SIG-M5 (cell line): ENCODE measurements around the gene USP22.

Source experiments
- DNase-seq: peaks from one replicate; lab custom pipeline; 2025; lab: John Stamatoyannopoulos, UW

Gene USP22

DNA sequence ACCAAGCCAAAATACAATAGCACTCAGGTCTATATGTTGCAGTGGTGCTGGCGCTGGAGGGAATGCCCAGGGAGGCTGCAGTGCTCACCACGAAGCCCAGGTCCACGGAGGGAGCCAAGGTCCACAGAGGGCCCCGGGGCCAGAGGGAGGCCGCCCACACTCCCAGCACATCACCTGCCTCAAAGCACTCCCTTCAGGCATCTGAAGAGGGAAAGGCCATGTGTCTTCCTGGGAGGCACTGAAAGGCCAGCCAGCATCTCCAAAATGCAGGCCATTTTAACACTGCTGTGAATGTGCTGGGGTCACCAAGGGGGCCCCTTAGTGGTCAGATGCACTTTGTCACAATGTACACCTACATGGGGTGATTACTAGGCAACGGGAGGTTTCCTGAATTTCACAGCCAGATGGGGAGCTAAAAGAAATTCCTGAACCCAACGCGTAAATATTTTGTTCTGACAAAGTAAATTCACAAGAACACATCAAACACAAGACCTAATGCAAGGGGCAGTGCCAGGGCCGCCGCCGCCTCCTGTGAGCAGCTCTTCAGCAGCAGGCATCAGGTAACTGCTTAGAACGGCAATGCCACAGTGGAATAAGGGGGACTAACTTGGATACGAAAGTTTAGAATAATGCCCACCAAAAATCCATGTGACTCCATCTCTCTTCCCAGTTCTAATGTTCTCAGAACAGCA lies 42.8 kb downstream of the USP22 start:
- no peak for DNase-seq

DNA sequence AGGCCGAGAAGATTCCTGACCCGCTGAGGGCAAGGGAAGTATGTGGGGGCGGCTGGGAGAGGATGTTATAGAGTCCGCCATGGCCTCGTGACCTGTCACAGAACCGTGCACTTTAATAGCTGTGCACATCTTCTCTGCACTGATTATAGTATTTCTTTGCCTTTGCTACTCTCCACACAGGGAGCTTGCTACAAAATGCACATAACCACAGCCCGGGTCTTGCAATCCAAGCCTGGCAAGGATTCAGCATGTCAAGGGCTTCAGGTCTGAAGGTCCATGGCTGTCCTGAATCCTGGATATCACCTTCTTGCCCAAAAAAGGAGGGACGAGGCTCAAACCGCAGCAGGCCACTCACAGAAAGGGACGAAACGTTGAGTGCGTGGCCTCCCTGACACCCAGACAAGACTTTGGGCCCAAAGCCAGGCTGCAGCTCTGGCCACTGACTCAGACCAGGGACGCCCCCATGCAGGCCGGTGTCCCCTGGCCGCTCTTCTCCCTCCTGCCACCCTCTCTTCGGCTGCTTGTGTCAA lies 43.7 kb downstream of the USP22 start:
- no peak for DNase-seq

GRCh38 chr17:20998571-20999043 lies 44.2 kb downstream of the USP22 start:
- DNase-seq, result no peak

DNA sequence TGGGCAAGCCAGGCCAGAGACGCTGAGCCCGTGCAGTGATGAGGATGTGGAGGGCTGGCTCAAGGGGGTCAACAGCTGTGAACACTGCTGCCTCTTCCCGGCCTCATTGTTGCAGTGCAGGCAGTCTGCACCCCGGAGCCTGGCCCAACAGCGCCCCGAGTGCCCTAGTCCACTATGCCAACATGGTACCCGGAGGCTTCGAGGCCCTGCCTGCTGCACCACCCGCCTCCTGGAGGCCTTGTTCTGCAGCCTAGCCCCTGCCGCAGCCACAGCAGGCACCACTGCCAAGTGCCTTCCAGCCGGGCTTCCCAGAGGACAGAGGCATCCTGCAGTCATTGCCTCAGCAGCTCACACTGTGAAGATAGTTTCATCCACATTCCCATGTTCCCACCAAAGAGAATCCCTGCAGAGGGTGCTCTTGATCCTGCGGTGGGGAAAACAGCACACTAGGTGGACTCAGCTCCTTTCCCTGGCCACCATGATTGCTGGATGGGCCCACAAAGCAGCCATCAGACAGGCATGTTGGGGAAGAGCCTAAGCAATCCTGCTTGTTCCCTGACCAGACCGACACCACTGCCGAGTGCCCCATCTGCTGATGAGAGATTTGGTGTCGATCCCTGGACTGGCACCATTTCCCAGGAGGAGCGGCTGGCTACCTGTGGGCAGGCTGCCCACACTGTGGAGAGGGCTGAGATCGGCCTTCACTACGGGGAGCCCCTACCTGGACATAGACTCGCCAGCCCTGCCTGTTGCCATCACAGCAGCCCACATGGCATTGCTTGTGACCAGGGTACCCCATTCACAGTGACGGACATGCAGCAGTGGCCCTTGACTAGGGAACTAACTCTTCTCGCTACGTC lies 44.9 kb downstream of the USP22 start:
- DNase-seq, result no peak

GRCh38 chr17:20996724-20997615 lies 45.8 kb downstream of the USP22 start:
- no peak for DNase-seq

DNA sequence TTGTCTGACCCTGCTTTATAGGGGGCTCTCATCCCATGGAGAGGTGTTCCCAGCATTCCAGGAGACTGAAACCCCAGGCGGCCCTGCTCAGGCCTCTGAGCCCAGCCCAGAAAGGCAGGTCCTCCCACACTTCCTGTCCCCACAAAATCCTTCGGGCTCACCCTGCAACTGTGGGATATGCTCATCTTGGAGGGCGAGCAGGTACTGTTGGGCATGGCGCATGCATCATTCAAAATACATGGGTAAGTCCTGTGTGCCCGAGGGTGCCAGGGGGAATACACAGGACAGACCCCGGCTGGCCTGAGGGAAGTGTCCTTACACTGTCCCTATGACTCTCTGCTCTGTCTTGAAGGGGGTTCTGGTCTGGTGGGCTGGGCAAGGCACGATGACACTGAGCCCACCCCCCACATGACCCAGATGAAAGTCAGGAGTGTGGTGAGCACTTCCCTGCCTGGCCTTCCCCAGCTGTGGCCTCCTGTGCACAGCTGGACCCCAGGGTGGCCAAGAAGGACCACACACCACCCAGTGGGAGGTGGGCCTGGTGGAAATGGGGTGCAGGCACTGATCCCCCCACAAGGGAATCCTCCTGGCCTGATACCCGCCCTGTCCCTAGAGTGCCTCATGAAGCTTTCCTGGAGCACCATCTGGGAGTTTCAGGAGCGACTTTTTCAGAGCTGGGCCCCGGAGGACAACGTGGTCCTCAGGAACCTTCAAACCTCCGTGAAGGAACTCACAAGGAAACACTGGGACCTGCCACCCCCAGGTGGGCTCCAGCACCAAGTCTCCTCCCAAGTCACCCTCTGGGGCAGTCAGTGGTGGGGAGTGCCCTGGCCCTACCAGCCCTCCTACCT lies 46.7 kb downstream of the USP22 start:
- DNase-seq, result no peak

DNA sequence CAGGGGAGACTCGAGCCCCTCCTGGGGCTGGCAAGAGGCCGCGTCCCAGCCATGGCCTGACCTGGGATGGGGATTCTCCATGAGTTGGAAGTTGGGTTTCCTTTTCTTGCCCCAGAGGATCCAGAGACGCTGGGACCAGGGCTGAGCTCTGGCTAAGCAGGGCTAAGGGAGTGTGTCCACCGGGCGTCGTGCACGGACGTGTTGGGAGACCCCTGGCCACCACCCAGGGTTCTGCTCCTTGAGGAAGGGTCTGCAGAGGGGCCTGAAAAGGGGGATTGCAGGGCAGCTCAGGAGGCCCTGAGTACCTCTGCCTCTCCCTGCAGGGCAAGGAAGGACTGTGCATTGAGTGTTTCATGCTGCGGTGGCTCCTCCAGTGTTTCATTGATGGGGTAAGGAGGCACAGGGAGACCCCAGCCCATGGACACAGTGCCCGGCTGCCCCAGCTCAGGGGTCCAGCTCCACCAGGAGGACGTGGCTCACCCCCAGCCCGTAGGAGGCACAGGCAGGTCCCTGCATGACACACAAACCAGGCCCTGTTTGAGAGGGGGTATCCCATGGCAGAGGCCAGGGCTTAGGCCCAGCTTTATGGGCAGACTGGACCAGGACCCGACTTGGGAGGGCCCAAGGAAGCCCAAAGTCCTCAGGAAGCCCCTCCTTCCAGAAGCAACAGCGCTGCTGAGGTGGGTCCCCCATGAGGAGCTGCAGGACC lies 47.5 kb downstream of the USP22 start:
- DNase-seq, result no peak

DNA sequence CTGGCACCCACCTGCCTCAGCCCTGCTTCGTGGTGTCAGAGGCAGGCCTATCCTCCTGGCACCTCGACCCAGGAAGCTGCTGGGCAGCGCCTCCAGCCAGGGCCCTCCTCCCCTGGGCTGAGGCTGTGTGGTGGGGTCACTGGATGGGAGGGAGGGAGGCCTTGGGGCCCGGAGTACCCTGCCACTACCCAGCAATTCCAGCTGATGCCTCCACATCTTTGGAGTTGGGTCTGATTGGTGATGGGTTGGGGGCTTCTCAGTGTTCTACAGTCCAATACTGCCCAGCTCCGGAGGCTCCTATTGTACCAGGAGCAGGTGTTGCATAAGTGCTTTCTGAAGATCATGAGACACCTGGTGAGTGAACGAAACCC lies 48.0 kb downstream of the USP22 start:
- no peak for DNase-seq

DNA sequence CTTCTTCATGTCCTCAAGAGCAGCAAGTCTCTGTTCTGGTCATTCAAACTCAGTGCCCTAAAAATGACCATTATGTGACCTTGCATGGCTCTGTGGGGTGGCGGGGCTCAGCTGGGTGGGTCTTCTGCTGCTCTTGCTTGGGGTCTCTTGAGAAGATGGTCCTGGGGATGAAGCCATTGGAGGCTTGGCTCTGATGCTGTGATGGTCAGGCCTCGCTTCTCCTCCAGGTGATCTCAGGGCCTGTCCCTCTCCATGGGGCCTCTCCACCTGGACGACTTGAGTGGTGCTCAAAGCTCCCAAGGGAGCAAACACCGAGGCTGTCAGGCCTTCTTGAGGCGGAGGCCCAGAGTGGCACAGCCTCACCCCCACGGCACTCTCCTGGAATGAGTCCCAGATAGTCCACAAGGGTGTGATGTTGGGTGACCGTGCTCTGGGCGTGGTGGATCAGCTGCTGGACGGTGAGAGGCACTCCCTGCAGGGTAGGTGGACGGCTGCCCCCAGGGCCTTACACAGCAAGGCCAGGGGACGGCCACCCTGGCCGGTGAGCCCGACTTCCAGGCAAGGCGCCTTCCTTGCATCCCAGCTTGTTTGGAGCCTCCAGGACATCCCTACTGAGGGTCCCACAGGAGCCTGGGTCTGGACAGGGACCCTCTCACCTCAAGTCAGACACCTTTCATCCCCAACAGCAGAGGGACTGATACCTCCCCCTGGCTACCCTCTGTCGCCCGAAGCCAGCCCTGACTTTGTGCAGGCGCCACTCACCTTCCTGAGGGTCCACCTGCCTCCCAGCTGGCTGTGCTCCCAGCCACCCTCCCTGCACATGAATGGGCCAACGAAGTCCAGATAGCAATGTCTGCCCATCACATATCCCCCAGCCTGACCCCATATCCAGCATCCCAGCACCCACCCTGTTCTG lies 48.7 kb downstream of the USP22 start:
- no peak for DNase-seq

DNA sequence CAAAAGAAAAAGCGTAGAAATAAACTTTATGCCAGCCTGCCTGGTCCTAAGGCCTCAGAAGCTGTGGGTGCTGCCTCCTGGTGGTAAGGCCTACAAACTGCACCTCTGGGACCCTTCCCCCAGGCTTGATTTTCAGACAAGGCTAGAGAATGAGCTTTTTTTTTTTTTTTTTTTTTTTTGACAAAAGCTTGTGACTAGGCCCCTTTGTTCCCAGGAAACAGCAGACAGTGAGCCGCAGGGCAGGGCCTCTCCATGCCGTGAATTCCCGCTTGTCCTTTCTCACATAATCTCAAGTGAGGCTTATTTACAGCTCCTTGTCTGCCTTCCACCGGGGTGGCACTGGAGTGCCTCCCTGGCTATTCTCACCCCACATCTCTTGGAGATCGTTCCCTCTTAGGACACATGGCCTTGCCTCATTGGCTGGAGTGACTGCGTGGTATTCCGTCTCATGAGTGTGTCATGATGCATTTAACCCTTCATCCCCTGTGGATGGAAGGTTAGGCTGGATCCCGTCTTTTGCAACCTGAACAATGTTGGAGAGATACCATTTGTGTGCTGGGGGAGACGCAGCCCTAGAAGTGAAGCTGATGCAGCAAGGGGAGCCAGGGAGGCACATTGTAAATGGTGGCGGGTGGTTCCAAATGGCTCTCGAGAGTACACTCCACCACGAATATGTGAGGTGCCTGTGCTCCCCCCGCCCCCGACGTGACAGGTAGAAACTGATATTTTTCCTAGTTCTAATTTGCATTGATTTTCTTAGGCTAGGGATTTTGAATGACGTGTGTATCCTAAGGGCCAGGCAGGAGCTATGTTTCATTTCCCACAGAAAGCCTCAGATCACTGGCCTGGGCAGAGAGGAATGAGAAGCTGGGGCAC lies 49.6 kb downstream of the USP22 start:
- no peak for DNase-seq

GRCh38 chr17:20992416-20992815 lies 50.4 kb downstream of the USP22 start:
- no peak for DNase-seq

DNA sequence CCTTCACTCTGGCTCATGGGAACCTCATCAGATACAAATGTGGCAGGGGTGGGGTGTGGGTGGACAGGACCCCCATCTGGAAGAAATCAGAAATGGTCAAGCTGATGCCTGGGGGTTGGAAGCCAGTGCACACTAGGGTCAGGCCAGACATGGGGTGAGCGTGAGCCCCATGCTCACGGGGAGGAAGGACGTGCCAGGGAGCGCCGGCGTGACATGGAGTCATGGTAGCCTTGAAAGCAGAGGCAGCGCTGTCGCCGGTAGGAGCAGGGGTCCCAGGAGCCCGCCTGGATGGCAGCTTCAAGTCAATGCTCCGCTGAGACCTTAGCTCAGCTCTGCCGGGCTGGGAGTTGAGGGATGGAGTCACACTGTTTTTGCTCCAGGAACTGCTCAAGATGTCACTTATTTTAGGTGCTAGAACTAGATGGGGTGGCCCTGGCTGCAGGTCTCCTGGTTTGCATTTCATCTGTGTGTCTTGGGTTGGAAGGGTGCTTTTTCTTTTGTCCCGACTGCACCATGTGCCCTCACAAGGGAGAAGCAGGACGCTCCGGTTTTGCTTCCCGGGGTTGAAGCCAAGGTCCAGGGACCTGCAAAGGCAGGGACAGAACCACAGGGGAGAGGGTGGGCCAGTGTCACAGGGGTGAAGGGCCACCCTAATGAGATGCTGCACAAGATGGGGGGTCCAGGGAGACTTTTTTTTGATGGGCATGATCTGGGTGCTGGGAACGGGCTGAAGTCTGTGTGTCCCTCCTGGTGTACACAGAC lies 51.4 kb downstream of the USP22 start:
- DNase-seq, result no peak

- DNase-seq, result no peak
Measured at GRCh38 chr17:20989991-20990855, 52.6 kb downstream of the USP22 start.

- no peak for DNase-seq
Measured at GRCh38 chr17:20989481-20989880, 53.3 kb downstream of the USP22 start.

DNA sequence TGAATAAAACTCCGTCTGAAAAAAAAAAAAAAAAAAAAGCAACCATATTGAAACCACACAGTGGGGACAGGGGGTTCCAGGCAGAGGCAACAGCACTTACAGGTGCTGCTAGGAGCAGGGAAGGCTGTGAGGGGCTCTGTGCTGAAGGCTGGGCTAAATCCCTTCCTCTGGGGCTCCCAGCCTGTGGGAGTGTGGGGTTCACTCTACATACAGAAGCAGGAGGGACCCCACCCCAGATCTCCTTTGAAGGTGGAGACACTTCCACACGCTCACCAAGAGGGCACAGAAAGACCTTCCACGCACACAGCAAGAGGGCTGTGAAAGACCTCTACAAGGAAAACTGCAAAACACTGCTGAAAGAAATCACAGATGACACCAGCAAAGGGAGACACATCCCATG lies 53.9 kb downstream of the USP22 start:
- DNase-seq, result no peak

DNA sequence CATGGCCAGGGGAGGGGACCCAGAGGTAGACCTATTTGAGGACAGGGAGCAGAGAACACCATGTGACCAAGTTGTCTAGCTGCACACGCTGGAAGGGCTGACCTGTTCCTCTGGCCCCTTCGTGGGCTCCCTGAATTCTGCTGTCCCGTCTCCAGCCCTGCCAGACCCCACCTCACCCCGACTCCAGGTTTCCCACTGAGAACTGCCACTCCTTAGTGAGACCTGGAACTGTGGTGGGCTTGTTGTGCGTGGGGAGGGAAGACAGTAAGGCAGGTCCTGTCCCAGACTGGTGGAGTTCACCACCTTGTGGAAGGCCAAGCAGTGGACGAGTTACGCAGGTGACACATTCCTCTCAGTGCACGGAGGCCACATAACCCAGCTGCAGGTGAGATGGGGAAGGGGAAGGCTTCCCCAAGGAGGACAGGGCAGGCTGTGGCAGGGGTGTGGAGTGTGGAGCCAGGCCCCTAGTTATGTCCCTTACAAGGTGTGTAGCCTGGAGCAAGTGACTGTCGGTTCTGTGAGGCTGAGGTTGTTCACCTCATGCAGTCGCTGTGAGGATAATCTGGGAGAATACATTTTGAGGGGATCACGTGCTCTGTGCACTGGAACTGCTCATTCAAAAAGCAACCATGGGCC lies 54.7 kb downstream of the USP22 start:
- DNase-seq, result no peak
